OCI-LY7 (cell line): Measurements from ENCODE around the gene WDR90. TPM values are rescaled to one million over a fixed set of nuclear protein-coding genes. Genes with fewer than 3 reads are reported as not detected.

Experiments used
- total RNA-seq, 2 experiments: library from RNA; depleted of rRNA in 1 of 2; stranded (reverse); fragments of >200 nt in 1 of 2; shearing (Covaris generic) in 1 of 2; gene quantifications; 2 replicates each; pipeline ENCODE4 v1.2.3, GENCODE V29; 2014 to 2022

WDR90 gene
- total RNA-seq, 2 experiments from 2014 or later = 110 to 153 TPM

Other genes starting within 250 kb of the WDR90 start
- gene DECR2, start 247.5 kb upstream of the WDR90 start, total RNA-seq (2014; rRNA removed; shearing (Covaris generic)) = 7.5 and 8.0 TPM in 2 replicates
- gene DECR2, start 247.5 kb upstream of the WDR90 start, total RNA-seq (2022) = 14.4 and 15.9 TPM in 2 replicates
- gene RAB11FIP3, start 223.7 kb upstream of the WDR90 start, total RNA-seq (2014; rRNA removed; shearing (Covaris generic)) = 29.0 and 29.9 TPM in 2 replicates
- gene RAB11FIP3, start 223.7 kb upstream of the WDR90 start, total RNA-seq (2022) = 47.5 and 51.2 TPM in 2 replicates
- 23.1 and 32.9 TPM in 2 replicates for gene CAPN15, start 121.7 kb upstream of the WDR90 start, total RNA-seq (2014; rRNA removed; shearing (Covaris generic))
- 43.9 and 54.0 TPM in 2 replicates for gene CAPN15, start 121.7 kb upstream of the WDR90 start, total RNA-seq (2022)
- not detected in 2 replicates for gene PRR35, start 89.0 kb upstream of the WDR90 start, total RNA-seq (2014; rRNA removed; shearing (Covaris generic))
- gene PRR35, start 89.0 kb upstream of the WDR90 start, total RNA-seq (2022) = not detected in 2 replicates
- 3.7 and 4.2 TPM in 2 replicates for gene NHLRC4, start 82.4 kb upstream of the WDR90 start, total RNA-seq (2014; rRNA removed; shearing (Covaris generic))
- 2.5 and 2.6 TPM in 2 replicates for gene NHLRC4, start 82.4 kb upstream of the WDR90 start, total RNA-seq (2022)
- 32.3 and 39.0 TPM in 2 replicates for gene PIGQ, start 79.4 kb upstream of the WDR90 start, total RNA-seq (2014; rRNA removed; shearing (Covaris generic))
- 51.4 and 54.2 TPM in 2 replicates for gene PIGQ, start 79.4 kb upstream of the WDR90 start, total RNA-seq (2022)
- gene RAB40C, start 59.3 kb upstream of the WDR90 start, total RNA-seq (2014; rRNA removed; shearing (Covaris generic)) = 18.2 and 20.9 TPM in 2 replicates
- gene RAB40C, start 59.3 kb upstream of the WDR90 start, total RNA-seq (2022) = 18.3 and 19.3 TPM in 2 replicates
- 0.46 and 0.47 TPM in 2 replicates for gene WFIKKN1, start 18.4 kb upstream of the WDR90 start, total RNA-seq (2014; rRNA removed; shearing (Covaris generic))
- 0.81 and 1.2 TPM in 2 replicates for gene WFIKKN1, start 18.4 kb upstream of the WDR90 start, total RNA-seq (2022)
- gene METTL26, start 13.1 kb upstream of the WDR90 start, total RNA-seq (2014; rRNA removed; shearing (Covaris generic)) = 135 and 152 TPM in 2 replicates
- gene METTL26, start 13.1 kb upstream of the WDR90 start, total RNA-seq (2022) = 83.9 and 99.0 TPM in 2 replicates
- 62.8 and 63.2 TPM in 2 replicates for gene MCRIP2, start 7.5 kb upstream of the WDR90 start, total RNA-seq (2014; rRNA removed; shearing (Covaris generic))
- 47.8 and 64.1 TPM in 2 replicates for gene MCRIP2, start 7.5 kb upstream of the WDR90 start, total RNA-seq (2022)
- gene RHOT2, start 18.8 kb downstream of the WDR90 start, total RNA-seq (2014; rRNA removed; shearing (Covaris generic)) = 129 and 136 TPM in 2 replicates
- gene RHOT2, start 18.8 kb downstream of the WDR90 start, total RNA-seq (2022) = 129 and 133 TPM in 2 replicates
- gene RHBDL1, start 26.3 kb downstream of the WDR90 start, total RNA-seq (2014; rRNA removed; shearing (Covaris generic)) = 3.8 and 4.2 TPM in 2 replicates
- gene RHBDL1, start 26.3 kb downstream of the WDR90 start, total RNA-seq (2022) = 3.6 and 4.2 TPM in 2 replicates
- gene STUB1, start 31.0 kb downstream of the WDR90 start, total RNA-seq (2014; rRNA removed; shearing (Covaris generic)) = 85.5 and 111 TPM in 2 replicates
- 72.4 and 78.6 TPM in 2 replicates for gene STUB1, start 31.0 kb downstream of the WDR90 start, total RNA-seq (2022)
- 70.6 and 82.3 TPM in 2 replicates for gene JMJD8, start 35.0 kb downstream of the WDR90 start, total RNA-seq (2014; rRNA removed; shearing (Covaris generic))
- 46.8 and 48.7 TPM in 2 replicates for gene JMJD8, start 35.0 kb downstream of the WDR90 start, total RNA-seq (2022)
- gene WDR24, start 41.0 kb downstream of the WDR90 start, total RNA-seq (2014; rRNA removed; shearing (Covaris generic)) = 10.3 and 11.6 TPM in 2 replicates
- gene WDR24, start 41.0 kb downstream of the WDR90 start, total RNA-seq (2022) = 24.0 and 28.9 TPM in 2 replicates
- 0.16 and 0.28 TPM in 2 replicates for gene FBXL16, start 56.4 kb downstream of the WDR90 start, total RNA-seq (2014; rRNA removed; shearing (Covaris generic))
- gene FBXL16, start 56.4 kb downstream of the WDR90 start, total RNA-seq (2022) = 0.42 and 0.52 TPM in 2 replicates
- 9.5 and 15.9 TPM in 2 replicates for gene METRN, start 65.8 kb downstream of the WDR90 start, total RNA-seq (2014; rRNA removed; shearing (Covaris generic))
- gene METRN, start 65.8 kb downstream of the WDR90 start, total RNA-seq (2022) = 12.2 and 14.4 TPM in 2 replicates
- 44.8 and 51.3 TPM in 2 replicates for gene ANTKMT, start 71.8 kb downstream of the WDR90 start, total RNA-seq (2014; rRNA removed; shearing (Covaris generic))
- 45.5 and 46.5 TPM in 2 replicates for gene ANTKMT, start 71.8 kb downstream of the WDR90 start, total RNA-seq (2022)
- gene CCDC78, start 77.1 kb downstream of the WDR90 start, total RNA-seq (2014; rRNA removed; shearing (Covaris generic)) = 25.8 and 35.9 TPM in 2 replicates
- gene CCDC78, start 77.1 kb downstream of the WDR90 start, total RNA-seq (2022) = 52.6 and 57.9 TPM in 2 replicates
- 28.1 and 30.8 TPM in 2 replicates for gene HAGHL, start 77.7 kb downstream of the WDR90 start, total RNA-seq (2014; rRNA removed; shearing (Covaris generic))
- 56.3 and 57.9 TPM in 2 replicates for gene HAGHL, start 77.7 kb downstream of the WDR90 start, total RNA-seq (2022)
- 142 and 169 TPM in 2 replicates for gene CIAO3, start 91.6 kb downstream of the WDR90 start, total RNA-seq (2014; rRNA removed; shearing (Covaris generic))
- 156 and 173 TPM in 2 replicates for gene CIAO3, start 91.6 kb downstream of the WDR90 start, total RNA-seq (2022)
- 0.13 TPM in 1 of 2 replicates, not detected in the other for gene MSLN, start 111.4 kb downstream of the WDR90 start, total RNA-seq (2014; rRNA removed; shearing (Covaris generic))
- 0.30 and 0.44 TPM in 2 replicates for gene MSLN, start 111.4 kb downstream of the WDR90 start, total RNA-seq (2022)
- gene RPUSD1, start 139.0 kb downstream of the WDR90 start, total RNA-seq (2014; rRNA removed; shearing (Covaris generic)) = 51.4 and 64.1 TPM in 2 replicates
- 42.1 and 48.6 TPM in 2 replicates for gene RPUSD1, start 139.0 kb downstream of the WDR90 start, total RNA-seq (2022)
- gene CHTF18, start 139.3 kb downstream of the WDR90 start, total RNA-seq (2014; rRNA removed; shearing (Covaris generic)) = 98.9 and 125 TPM in 2 replicates
- gene CHTF18, start 139.3 kb downstream of the WDR90 start, total RNA-seq (2022) = 145 and 146 TPM in 2 replicates
- gene GNG13, start 151.4 kb downstream of the WDR90 start, total RNA-seq (2014; rRNA removed; shearing (Covaris generic)) = not detected in 2 replicates
- gene GNG13, start 151.4 kb downstream of the WDR90 start, total RNA-seq (2022) = not detected in 2 replicates